Pulmonary artery endothelial cell (primary cell): ENCODE data around the gene AFF3. TPM values are rescaled to one million over a fixed set of nuclear protein-coding genes. Genes with fewer than 3 reads are reported as not detected.

Source experiments
- DNase-seq: peaks from one replicate; pipeline ENCODE4 v3.0.0-alpha.2; 2011; ENCODE audit warnings: low read depth, low spot score
- total RNA-seq: library from RNA; depleted of rRNA; stranded (reverse); fragments of >200 nt; gene quantifications from 2 replicates; pipeline ENCODE4 v1.2.3, GENCODE V29; 2014

The AFF3 gene
- total RNA-seq, 1 donor from 2014 or later, result not detected

DNA sequence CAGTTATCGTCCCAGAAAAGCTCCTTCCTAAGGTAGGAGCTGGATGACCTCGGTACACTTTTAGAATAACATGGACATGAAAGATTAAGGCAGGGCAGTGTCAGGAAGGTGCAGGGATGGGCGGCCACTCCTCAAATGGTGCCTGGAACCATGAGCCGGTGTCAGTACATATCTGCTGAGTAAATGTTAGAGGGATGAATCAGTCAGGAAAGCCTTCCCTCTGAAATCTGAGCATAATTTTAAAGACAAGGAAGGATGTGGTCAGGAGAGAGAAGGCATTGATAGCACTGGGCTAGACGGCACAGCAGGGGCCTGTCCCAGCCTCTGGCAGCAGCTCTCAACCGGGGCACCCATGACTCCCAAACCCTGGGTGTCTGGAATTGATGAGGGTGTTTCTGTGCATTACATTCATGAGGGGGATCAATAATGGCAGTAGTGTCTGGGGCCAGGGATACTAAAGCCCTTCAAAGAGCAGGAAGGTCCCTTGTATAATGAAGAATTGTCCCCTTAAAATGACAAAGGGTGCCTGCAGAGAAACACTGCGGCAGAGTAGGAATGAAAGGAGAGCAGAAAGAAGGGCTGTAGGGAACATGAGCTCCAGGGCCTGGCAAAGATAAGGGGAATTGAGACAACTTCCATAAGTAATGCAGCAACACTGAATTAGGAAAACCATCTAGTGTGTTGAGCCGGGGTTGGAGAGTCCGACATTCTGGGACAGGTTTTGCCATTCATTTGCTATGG is 490.3 kb downstream of the AFF3 start:
- DNase-seq, result no peak

DNA sequence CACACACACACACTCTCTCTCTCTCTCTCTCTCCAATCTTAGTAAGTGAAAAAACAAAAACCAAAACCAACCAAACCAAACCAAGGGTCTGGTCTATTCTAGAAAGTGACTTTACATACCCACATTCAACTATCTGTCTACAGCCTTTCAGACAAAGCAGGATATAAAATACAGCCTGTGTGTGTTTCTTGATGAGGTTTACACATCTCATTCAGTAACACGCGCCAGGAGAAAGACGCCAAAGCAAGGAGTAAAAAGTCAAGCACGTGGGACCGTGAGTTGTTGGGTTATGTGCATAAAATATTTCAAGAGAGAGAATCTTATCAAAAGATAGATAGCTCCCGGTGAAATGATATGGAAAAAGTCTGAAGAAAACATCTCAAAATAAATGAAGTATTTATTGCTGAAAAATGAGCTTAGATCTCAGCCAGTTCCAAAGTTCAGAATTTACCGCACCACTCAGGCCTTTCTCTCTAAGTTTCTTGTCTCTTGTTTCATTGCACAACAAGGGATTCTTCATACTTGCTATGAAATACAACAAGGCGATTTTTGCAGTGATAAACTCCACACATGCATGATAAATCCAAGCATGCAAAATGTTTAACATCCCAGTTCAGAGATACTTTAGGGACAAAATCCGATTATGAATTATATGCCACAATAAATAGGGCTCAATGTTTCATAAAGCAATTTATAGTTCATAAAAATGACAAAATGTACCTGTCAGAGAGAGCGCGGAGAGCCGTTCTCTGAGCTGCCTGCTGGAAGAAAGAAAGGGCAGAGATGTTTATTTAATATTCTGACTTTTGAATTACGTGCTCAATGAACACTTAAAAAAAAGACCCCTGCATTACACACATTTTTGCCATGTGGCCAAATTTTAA is 493.2 kb downstream of the AFF3 start:
- DNase-seq, result no peak

DNA sequence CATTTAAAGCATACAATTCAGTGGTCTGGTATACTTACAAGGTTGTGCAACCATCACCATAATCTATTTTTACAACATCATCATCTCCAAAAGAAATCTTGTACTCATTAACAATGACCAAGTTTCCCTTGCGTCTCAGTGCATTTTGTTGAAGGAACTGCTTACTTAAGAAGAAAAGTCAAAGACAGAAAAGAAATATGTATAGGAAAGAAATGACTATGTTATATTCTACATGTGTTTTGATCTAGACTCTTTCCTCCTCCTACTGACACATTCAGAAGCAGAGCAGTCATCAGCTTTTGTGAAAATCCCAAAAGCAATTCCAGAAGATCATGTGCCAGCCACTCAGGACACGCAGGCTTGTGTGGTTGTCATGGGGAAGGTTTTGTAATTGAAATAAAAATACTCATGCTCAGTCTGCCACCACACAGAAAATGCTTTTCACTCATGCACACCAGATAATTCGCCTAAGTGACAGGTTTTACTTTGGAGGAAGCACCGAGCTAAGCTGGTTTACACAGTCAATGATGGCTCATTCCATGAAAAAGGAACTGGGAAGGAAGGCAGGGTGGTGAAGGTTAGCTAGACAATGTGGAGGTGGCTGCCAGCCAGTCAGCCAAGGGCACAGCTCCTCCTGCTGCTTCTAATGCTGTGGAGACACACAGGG is 494.1 kb downstream of the AFF3 start:
- no peak for DNase-seq

DNA sequence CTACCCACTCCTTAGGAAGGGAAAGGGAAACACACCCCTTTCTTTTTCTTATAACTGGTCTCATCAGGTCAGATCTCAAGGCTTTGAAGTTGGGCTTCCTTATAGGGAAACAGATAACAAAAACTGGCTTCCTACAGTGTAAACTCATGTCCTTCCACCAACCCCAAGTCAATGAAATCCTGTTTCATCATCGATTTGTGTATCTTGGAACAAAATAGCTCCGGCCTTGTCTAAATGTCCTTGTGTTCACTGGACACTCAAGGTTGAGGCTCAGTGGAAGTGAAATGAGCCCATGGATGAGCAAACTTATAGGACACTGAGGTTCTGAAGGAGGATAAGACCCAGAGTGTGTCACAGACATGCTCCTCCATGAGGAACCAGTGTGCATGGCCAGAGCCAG is 496.4 kb downstream of the AFF3 start:
- DNase-seq, result no peak

DNA sequence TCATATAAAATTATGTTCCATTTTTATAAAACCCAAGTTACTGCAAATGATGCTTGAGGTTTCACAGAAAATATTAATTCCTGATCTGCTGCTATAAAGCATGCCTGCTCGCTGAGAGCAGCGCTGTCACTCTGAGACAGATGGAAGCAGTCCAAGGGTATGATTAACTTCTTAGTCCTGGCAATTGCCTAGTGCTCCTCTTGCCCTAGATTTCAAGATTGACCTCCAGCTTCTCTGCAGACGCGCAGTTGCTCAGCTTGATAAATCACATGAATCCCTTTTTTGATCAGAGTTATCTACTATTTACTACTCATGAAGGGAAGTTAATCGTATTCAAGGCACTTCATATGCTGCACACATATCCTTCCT is 498.0 kb downstream of the AFF3 start:
- no peak for DNase-seq

DNA sequence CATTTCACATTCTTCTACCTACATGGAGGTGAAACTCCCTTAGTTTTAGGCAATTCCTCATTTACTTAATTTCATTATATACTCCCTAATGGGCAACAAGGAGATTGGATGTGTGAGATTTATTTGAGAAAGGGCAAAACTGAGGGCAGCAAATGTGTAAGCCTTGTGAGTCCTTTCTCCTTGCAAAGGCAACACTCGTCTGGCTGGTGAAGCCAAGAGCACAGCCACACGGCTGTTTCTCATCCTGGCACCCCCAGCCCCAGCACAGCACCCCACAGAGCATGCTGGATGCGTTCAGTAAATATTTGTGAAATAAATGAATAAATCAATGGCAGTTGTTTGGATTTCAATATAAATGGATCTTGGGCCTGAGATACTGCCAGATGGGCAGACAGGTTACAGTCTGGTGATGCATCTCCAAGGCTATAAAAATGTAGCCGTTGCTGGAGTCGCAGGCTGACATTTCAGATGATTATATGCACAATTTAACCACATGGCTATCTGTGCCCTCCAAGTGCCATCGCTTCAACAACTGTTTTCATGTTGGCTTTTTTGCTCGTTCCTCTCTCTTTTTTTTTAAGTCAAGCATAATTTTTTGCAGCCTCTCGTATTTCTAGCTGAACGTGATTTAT is 498.5 kb downstream of the AFF3 start:
- no peak for DNase-seq

DNA sequence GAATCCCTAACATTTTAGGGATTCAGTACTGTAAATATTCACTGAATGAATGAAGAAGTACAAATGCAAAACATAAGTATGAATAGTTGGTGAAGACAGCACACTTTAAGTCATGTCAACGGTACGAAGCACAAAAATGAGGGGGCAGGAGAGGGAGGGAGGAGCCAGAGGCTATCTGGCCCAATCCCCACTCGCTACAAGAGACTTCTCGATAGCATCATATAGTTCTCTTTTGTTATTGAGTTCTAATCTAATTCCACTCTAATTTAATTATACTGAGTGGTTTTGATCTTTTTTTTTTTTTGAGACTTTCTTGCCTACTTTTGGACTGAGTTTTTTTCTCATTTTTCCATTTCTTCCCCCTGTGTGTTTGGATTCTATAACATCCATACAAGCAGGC is 500.4 kb downstream of the AFF3 start:
- DNase-seq, result no peak

DNA sequence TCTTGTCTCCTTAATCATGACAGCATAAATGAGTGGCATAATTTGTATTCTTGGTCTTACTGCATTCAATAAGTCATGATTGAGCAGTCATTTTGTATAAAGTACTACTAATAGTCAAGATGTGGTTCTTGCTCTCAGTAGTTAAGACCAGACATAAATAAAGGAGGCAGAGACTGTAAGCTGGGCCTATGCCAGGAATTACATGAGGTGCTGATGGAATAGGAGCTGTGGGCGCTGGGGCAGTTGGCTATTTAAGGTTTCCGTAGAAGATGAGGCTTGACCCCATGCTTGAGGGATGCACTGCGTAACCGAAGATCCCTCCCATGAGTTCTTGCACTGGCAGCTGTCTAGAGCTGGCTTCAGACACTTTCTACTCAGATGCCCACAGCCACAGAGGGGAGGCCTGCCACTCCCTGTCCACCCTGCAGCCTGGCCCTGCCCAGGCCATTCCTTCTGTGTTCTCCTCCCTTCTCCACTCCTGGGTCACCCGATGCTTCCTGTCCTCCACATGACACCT is 501.7 kb downstream of the AFF3 start:
- no peak for DNase-seq

DNA sequence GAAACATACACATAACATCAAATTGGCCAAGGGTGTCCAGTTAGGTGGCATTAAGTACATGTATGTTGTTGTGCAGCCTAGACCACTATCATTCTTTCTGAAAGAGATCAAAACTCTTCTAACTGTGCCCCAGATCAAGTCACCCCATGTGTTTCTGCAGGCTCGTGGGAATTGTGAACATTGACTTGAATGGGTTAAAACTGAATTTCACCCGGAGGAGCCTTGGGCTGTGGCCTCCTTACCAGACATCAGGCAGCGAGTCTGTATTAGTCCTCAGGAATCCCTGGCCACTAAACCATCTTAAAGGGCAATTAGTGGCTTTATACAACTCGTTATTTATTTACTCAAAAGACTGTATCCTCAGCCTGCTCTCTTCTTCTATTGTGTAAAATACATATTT is 503.6 kb downstream of the AFF3 start:
- DNase-seq, result no peak

DNA sequence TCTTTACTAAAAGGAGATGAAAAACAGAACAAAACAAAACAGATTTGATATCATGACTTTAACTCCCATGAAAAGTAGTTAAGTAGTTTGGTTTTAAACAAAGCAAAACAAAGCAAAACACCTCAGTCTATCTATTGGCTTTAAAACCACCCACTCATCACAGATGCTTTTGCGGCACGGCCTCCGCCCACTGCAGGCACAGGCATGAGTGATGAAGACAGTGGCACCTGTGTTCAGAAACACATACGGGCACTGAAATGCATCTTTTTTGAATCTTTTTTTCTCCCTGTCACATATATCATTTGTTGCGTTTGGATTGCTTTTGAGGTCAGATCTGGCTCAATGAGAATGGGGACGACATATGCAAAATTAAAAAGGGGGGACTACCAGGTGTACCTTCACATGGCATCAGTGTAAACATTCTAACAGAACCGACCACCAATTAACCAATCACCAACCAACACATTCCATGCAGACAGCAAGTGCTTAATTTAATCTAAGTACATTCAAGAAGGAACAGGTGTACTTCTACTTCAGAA is 505.2 kb downstream of the AFF3 start:
- DNase-seq, result no peak

DNA sequence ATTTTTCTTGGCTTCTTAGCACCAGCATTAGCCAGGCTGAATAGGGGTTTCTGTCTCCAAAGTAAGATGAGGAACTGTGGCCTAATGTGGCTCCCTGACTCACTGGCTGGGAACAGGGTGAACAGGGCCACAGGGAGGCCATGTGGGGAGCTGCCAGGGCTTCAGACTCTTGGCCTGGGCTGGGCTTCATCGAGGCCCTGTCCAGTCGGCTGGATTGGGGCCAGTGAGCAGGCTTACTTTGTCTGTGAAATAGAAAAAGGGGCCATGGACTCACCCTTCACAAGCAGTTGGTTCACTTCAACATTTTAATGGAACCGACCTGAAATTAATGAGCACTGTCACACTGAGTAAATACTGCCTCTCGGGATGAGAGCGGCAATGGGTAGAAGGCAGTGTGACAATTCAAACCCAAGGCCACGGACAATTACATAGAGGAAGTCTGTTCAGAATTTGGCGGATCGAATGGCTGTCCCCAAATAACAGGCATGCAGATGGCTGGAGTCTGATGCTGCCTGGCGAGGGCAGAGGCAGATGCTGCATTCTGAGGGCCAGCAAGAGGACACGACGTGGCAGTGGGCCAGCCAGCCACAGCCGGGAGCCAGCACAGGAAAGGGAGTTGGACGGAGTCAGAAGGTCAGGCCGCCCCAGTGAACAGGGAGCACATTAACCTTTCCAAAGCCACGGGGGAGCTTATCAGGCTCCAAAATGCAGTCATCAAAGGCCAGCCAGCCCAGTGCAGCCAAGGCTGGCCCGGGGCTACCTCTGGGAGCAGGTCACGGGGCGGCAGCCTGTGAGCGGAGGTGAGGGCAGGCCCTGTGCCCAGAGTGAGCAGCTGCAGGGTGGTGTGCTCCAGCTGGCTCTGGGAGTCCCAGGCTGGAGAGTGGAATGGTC is 506.0 kb downstream of the AFF3 start:
- no peak for DNase-seq

DNA sequence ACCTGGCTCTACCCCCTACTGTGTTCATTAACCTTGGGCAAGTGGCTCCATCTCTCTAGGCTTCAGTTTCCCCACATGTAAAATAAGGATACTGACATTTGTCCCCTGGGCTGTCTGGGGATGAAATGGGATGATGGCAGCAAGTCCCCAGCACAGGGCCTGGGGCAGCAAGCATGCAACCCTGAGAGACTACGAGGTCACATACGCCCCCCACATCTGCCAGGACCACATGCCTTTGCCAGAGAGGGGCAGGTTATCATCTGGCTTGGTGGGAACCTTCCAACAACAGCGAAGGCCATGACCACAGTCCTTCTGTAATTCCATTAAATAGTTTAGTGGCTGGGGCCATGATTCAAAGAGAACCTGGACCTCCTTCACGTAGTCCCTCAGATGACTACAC is 506.7 kb downstream of the AFF3 start:
- DNase-seq, result no peak

DNA sequence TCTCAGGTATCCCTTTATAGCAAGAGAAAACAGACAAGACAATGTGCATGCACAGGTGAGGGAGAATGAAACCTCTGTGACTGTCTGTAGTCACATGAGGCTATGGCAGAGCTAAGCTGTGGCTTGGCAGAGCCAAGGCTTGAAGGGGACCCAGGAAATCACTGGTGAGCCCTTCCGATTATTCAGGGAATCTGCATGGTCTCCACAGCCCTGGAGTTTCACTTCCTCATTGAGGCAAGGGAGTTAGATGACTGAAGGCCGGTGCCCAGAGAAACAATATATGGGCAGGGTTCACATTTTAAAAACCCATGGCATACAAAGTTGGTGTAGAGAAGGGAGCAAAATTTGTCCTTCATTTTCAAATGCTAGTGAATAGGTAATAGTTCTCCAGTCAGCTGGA is 508.2 kb downstream of the AFF3 start:
- no peak for DNase-seq

DNA sequence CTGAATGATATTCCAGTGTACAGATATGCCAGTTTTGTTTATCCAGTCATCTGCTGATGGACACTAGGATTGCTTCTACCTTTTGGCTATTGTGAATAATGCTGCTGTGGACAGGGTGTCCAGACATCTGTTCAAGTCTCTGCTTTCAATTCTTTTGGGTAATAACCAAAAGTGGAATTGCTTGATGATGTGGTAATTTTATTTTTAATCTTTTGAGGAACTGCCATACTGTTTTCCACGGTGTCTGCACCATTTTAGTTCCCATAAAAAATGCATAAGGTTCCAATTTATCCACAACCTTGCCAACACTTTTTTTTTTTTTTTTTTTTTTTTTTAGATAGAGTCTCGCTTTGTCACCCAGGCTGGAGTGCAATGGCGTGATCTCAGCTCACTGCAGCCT is 510.7 kb downstream of the AFF3 start:
- no peak for DNase-seq

DNA sequence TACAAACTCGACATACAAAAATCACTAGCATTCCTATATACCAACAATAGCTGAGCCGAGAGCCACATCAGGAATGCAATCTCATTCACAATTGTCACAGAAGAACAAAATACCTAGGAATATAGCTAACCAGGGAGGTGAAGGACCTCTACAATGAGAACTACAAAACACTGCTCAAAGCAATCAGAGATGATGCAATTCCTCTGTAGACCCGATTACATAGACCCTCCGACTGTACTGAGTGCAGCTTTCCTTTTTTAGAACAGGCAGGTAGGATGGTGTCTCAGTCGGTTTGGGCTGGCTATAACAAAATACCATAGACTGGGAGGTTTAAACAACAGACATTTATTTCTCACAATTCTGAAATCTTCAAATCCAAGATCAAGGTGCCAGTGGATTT is 513.1 kb downstream of the AFF3 start:
- DNase-seq, result no peak

DNA sequence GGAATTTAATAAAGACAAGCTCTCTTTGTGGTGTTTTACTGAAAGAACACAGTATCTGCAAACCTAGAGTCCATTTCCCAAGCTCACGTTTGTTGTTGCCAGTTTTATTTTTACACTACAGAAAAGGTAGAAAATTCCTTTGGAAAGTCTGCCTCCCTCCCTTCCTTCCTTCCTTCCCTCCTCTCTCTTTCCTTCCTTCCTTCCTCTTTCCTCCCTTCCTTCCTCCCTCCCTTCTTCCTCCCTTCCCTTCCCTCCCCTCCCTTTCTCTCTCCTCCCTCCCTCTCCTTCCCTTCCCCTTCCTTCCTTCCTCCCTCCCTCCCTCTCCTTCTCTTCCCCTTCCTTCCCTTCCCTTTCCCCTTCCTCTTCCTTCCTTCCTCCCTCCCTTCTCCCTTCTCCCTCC is 516.2 kb downstream of the AFF3 start:
- DNase-seq, result no peak

DNA sequence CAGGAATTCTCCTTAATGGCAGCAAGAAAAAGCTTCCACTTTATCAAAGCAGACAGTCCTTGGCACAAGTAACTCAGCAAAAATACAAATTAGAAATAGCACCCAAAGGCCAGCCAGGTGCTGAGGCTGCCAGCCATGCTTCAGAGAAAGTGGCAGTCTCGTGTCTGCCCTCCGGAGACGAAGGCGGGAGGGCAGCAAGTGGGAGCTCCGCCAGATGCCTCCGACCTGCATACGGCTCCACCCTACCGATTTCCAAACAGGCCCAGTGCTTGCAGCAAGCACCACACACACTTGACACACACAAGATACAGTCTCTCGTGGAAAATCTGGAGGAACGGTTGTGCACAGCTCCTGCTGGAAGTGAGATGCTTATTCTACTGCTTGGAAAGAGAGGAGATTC is 517.7 kb downstream of the AFF3 start:
- DNase-seq, result no peak

DNA sequence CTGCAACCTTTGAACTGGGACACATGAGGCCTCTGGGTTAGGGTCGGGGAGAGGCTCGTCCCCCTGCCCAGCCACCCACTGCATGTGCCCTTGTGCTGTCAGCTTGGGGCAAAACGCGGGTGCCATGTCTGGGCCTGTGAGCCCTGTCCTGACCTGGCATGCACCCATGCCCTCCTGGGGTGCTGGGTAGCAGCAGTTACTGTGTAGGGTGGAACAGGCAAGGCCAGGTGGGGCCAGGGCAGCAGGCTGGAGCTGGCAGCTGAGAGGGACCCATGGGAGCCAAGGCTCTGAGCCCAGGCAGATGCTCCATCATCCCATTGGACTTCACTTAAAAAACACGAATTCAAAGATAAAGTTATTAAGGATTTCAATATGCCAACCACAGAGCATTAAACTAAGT is 518.8 kb downstream of the AFF3 start:
- DNase-seq, result no peak

DNA sequence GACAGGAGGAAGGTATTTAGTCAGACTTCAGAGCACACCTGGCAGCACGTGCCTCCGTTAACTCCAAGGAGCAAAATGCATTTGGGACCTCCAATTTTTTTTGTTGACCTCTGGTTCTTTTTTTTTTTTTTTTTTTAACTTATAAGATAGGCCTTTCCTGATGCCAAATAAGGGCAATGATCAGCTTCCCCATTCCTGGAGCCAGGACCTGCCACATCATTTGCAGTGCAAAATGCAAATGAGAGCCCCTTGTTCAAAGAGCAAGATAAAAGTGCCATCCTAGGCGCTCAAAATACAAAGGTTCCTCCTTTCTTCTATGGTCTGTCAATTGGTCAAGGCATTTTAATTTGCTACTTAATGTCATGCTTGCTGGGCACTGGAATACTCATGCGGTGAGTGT is 519.4 kb downstream of the AFF3 start:
- no peak for DNase-seq

DNA sequence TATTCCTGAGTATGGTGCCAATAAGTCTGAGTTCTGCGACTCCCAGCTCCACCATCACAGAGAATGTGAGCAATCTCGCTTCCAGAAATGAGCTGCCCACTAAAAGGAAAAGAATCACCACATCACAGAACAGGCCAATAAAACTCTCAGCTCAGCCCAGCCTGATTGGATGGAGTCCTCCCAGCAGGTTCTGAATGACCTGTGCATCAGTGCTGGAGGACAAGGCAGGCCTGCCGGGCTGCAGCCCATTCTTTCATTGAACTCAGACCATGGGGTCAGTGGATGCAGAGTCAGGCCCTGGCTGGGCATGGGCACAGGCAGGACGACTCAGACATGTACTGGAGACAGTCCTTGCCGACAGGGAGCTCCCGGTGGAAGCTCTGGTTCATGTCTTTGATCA is 519.9 kb downstream of the AFF3 start:
- no peak for DNase-seq
